ENCODE measurements around the gene NFE2.
"Not testable (repeated sequence)": the region's sequence is repeated elsewhere in the genome, so short reads cannot be mapped to it uniquely, and the experiment has no call there.

The NFE2 gene

GRCh38 chr12:54281261-54281638 lies 19.6 kb downstream of the NFE2 start:
- DNase-seq = not testable (repeated sequence)

GRCh38 chr12:54280468-54281260 lies 20.2 kb downstream of the NFE2 start, which contains the start of gene HNRNPA1:
Gene HNRNPA1, plus strand, starts transcription at chr12:54280726. Its CDS starts 82 bp downstream, at chr12:54280808.
- DNase-seq = peak; percentile 100

- peak; percentile 99 for DNase-seq
Observed at GRCh38 chr12:54279632-54280467, 21.0 kb downstream of the NFE2 start, which contains the start of gene CBX5. Gene CBX5, minus strand, starts transcription at chr12:54280122. Its CDS starts 22,472 bp downstream, at chr12:54257650.

GRCh38 chr12:54279227-54279631 lies 21.6 kb downstream of the NFE2 start:
- DNase-seq = no peak

GRCh38 chr12:54277823-54278276 lies 23.0 kb downstream of the NFE2 start:
- DNase-seq = no peak

- no peak for DNase-seq
Observed at GRCh38 chr12:54276368-54276767, 24.4 kb downstream of the NFE2 start.

GRCh38 chr12:54273981-54274380 lies 26.8 kb downstream of the NFE2 start:
- no peak for DNase-seq

GRCh38 chr12:54272214-54272613 lies 28.6 kb downstream of the NFE2 start:
- no peak for DNase-seq

- no peak for DNase-seq
Observed at GRCh38 chr12:54270345-54270744, 30.5 kb downstream of the NFE2 start.

GRCh38 chr12:54266852-54267251 lies 34.0 kb downstream of the NFE2 start:
- DNase-seq = no peak

GRCh38 chr12:54265364-54265812 lies 35.4 kb downstream of the NFE2 start:
- DNase-seq = no peak

GRCh38 chr12:54262403-54262925 lies 38.4 kb downstream of the NFE2 start:
- DNase-seq = no peak

GRCh38 chr12:54261815-54262402 lies 38.9 kb downstream of the NFE2 start:
- no peak for DNase-seq

- DNase-seq = peak; percentile 96
Observed at GRCh38 chr12:54259194-54260011, 41.4 kb downstream of the NFE2 start.

- no peak for DNase-seq
Observed at GRCh38 chr12:54258201-54258681, 42.6 kb downstream of the NFE2 start.

GRCh38 chr12:54257332-54257731 lies 43.5 kb downstream of the NFE2 start:
- no peak for DNase-seq

GRCh38 chr12:54253240-54253639 lies 47.6 kb downstream of the NFE2 start:
- no peak for DNase-seq

- DNase-seq = peak; percentile 56
Observed at GRCh38 chr12:54251667-54252284, 49.0 kb downstream of the NFE2 start.

GRCh38 chr12:54249489-54249888 lies 51.3 kb downstream of the NFE2 start:
- DNase-seq = no peak

GRCh38 chr12:54246011-54246641 lies 54.7 kb downstream of the NFE2 start:
- no peak for DNase-seq
